Prostate gland (tissue), 2 donors: ENCODE measurements around the gene GRID1.

Source experiments
- POLR2AphosphoS5 ChIP-seq: sonication (generic); formaldehyde crosslinking; IDR thresholded peaks from one replicate; pipeline ENCODE4 v1.6.1; 2017; ENCODE audit warnings: antibody characterized with exemption
- TF ChIP-seq, protein P1 (sequence below), 4 experiments: fragments of 200-600 bp in 2 of 4; fragments of 450-650 bp in 2 of 4; sonication (generic) in 2 of 4; IDR thresholded peaks; 1 replicate in 3 of 4; 2 replicates in 1 of 4; pipeline ENCODE4 v1.5.1; 2016 to 2019; ENCODE audit warnings: antibody characterized with exemption in 4 of 4, mild to moderate bottlenecking in 2 of 4, moderate library complexity in 2 of 4

- TF ChIP-seq POLR2AphosphoS5: no peak
- TF ChIP-seq, protein P1, sequence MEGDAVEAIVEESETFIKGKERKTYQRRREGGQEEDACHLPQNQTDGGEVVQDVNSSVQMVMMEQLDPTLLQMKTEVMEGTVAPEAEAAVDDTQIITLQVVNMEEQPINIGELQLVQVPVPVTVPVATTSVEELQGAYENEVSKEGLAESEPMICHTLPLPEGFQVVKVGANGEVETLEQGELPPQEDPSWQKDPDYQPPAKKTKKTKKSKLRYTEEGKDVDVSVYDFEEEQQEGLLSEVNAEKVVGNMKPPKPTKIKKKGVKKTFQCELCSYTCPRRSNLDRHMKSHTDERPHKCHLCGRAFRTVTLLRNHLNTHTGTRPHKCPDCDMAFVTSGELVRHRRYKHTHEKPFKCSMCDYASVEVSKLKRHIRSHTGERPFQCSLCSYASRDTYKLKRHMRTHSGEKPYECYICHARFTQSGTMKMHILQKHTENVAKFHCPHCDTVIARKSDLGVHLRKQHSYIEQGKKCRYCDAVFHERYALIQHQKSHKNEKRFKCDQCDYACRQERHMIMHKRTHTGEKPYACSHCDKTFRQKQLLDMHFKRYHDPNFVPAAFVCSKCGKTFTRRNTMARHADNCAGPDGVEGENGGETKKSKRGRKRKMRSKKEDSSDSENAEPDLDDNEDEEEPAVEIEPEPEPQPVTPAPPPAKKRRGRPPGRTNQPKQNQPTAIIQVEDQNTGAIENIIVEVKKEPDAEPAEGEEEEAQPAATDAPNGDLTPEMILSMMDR (IDR thresholded peaks at IDR 0.05): no peak
Observed at GRCh38 chr10:86169066-86169465, 197.5 kb downstream of the GRID1 start.
